ENCODE data around the gene SCYGR6.
"Not testable (repeated sequence)": the region's sequence is repeated elsewhere in the genome, so short reads cannot be mapped to it uniquely, and the experiment has no call there.

SCYGR6 gene

DNA sequence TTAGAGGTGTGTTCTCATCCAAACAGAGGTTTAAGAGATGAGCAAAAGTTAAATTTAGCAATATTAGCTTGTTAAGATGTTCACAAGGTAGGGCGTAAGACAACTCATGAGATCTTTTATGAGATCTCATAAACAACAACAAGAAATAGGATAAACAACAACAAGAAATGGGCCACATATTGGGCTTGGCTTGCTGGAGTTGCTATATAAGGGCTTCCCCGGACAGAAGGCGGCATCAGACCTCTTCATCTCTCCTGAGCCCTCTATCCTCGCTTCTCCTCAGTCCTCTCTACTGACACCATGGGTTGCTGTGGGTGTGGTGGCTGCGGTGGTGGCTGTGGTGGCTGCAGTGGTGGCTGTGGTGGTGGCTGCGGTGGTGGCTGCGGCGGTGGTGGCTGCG is 21.0 kb upstream of the SCYGR6 start, which contains the start of gene SCYGR8:
TSS of gene SCYGR8 (plus strand) at position 301 of the 400 bp plus-strand sequence. CDS start at position 301, 0 bp downstream.
- Histone ChIP-seq H3K4me1 (ENCODE audit: control insufficient read depth in 1 of 2, insufficient read depth in 1 of 2, low read depth in 1 of 2, low read length in 1 of 2) (no peaks in the 10 kb centered on the region), H3K4me3 (ENCODE audit: low read depth in 1 of 2, low read length in 1 of 2) (no peak within 1 kb of the TSS), H3K27me3 (no peaks in the 10 kb centered on the region), H3K36me3 (no peaks in the 10 kb centered on the region), H3K27ac (no peak within 1 kb of the TSS), H3K9me3 (no peaks in the 10 kb centered on the region)
- TF ChIP-seq, protein P1, sequence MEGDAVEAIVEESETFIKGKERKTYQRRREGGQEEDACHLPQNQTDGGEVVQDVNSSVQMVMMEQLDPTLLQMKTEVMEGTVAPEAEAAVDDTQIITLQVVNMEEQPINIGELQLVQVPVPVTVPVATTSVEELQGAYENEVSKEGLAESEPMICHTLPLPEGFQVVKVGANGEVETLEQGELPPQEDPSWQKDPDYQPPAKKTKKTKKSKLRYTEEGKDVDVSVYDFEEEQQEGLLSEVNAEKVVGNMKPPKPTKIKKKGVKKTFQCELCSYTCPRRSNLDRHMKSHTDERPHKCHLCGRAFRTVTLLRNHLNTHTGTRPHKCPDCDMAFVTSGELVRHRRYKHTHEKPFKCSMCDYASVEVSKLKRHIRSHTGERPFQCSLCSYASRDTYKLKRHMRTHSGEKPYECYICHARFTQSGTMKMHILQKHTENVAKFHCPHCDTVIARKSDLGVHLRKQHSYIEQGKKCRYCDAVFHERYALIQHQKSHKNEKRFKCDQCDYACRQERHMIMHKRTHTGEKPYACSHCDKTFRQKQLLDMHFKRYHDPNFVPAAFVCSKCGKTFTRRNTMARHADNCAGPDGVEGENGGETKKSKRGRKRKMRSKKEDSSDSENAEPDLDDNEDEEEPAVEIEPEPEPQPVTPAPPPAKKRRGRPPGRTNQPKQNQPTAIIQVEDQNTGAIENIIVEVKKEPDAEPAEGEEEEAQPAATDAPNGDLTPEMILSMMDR (IDR thresholded peaks at IDR 0.05) = no peak

DNA sequence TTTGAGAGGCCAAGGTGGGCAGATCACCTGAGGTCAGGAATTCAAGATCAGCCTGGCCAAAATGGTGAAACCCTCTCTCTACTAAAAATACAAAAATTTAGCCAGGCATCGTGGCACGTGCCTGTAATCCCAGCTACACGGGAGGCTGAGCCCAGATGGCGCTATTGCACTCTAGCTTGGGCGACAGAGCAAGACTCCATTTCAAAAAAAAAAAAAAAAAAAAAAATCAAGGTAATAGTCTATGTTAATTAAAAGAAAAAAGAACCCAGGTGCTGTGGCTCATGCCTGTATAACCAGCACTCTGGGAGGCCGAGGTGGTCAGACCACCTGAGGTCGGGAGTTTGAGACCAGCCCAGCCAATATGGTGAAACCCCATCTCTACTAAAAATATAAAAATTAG is 16.1 kb upstream of the SCYGR6 start:
- not testable (repeated sequence) for H3K9me3 ChIP-seq; H3K4me1 ChIP-seq (ENCODE audit: control insufficient read depth in 1 of 2, insufficient read depth in 1 of 2, low read depth in 1 of 2, low read length in 1 of 2); H3K4me3 ChIP-seq (ENCODE audit: low read depth in 1 of 2, low read length in 1 of 2); H3K27me3 ChIP-seq; H3K27ac ChIP-seq; H3K36me3 ChIP-seq

- H3K36me3 ChIP-seq = no peaks in the 10 kb centered on the region
- no peaks in the 10 kb centered on the region for H3K4me1 ChIP-seq (ENCODE audit: control insufficient read depth in 1 of 2, insufficient read depth in 1 of 2, low read depth in 1 of 2, low read length in 1 of 2)
- H3K9me3 ChIP-seq = no peaks in the 10 kb centered on the region
- no peaks in the 10 kb centered on the region for H3K27me3 ChIP-seq
- TF ChIP-seq, protein P1 (IDR thresholded peaks at IDR 0.05) = no peak
- no peak overlapping the region for H3K4me3 ChIP-seq (ENCODE audit: low read depth in 1 of 2, low read length in 1 of 2)
- H3K27ac ChIP-seq = no peak overlapping the region
Measured at GRCh38 chr2:227739351-227739750, 14.8 kb upstream of the SCYGR6 start.

DNA sequence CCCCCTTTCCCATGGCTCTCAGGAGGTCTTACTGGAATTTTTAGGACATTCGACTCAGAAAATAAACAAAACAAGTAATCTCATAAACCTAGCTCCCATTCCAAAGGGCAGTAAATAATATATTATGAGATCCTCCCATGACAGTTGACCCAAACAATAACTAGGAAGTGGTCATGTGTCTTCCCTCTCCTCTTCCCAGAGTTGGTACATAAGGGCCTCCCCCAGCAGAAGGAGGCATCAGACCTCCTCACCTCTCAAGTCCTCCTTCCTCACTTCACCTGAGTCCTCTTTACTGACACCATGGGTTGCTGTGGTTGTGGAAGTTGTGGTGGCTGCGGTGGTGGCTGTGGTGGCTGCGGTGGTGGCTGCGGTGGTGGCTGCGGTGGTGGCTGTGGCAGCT is 3.5 kb upstream of the SCYGR6 start, which contains the start of gene SCYGR7:
TSS of gene SCYGR7 (plus strand) at position 301 of the 400 bp plus-strand sequence. CDS start at position 301, 0 bp downstream.
- Histone ChIP-seq H3K4me1 (ENCODE audit: control insufficient read depth in 1 of 2, insufficient read depth in 1 of 2, low read depth in 1 of 2, low read length in 1 of 2) (peaks cover 5 to 7% of the 10 kb centered on the region in 2 experiments), H3K27me3 (peaks cover 15% of the 10 kb centered on the region), H3K4me3 (ENCODE audit: low read depth in 1 of 2, low read length in 1 of 2) (no peak within 1 kb of the TSS), H3K9me3 (no peaks in the 10 kb centered on the region), H3K36me3 (no peaks in the 10 kb centered on the region), H3K27ac (no peak within 1 kb of the TSS)
- TF ChIP-seq, protein P1 (IDR thresholded peaks at IDR 0.05) = no peak

DNA sequence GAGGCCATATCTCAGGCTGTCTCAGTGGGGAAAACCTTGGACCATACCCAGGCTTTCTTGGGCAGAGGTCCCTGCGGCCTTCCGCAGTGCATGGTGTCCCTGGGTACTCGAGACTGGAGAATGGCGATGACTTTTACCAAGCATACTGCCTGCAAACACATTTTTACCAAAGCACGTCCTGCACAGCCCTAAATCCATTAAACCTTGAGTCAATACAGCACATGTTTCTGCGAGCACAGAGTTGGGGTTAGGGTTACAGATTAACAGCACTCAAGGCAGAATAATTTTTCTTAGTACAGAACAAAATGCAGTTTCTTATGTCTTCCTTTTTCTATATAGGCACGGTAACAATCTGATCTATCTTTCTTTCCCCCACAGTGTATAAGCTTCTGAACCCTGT is 1.7 kb downstream of the SCYGR6 start:
- H3K9me3 ChIP-seq; H3K27ac ChIP-seq; H3K36me3 ChIP-seq; H3K27me3 ChIP-seq; H3K4me3 ChIP-seq (ENCODE audit: low read depth in 1 of 2, low read length in 1 of 2); H3K4me1 ChIP-seq (ENCODE audit: control insufficient read depth in 1 of 2, insufficient read depth in 1 of 2, low read depth in 1 of 2, low read length in 1 of 2): not testable (repeated sequence)

- peaks cover 5 to 7% of the 10 kb centered on the region in 2 experiments for H3K4me1 ChIP-seq (ENCODE audit: control insufficient read depth in 1 of 2, insufficient read depth in 1 of 2, low read depth in 1 of 2, low read length in 1 of 2)
- no peaks in the 10 kb centered on the region for H3K36me3 ChIP-seq
- no peaks in the 10 kb centered on the region for H3K9me3 ChIP-seq
- H3K27me3 ChIP-seq = peaks cover 25% of the 10 kb centered on the region
- TF ChIP-seq, protein P1 (IDR thresholded peaks at IDR 0.05) = no peak
- H3K4me3 ChIP-seq (ENCODE audit: low read depth in 1 of 2, low read length in 1 of 2) = no peak overlapping the region
- H3K27ac ChIP-seq = no peak overlapping the region
Measured at GRCh38 chr2:227720680-227721079, 3.9 kb downstream of the SCYGR6 start.

- Histone ChIP-seq H3K36me3 (no peaks in the 10 kb centered on the region), H3K9me3 (no peaks in the 10 kb centered on the region), H3K27me3 (peaks cover 25% of the 10 kb centered on the region), H3K4me3 (ENCODE audit: low read depth in 1 of 2, low read length in 1 of 2) (no peak overlapping the region), H3K4me1 (ENCODE audit: control insufficient read depth in 1 of 2, insufficient read depth in 1 of 2, low read depth in 1 of 2, low read length in 1 of 2) (peaks cover under 1 to 1% of the 10 kb centered on the region in 2 experiments), H3K27ac (no peak overlapping the region)
- TF ChIP-seq, protein P1 (IDR thresholded peaks at IDR 0.05) = no peak
Measured at GRCh38 chr2:227719641-227720040, 4.9 kb downstream of the SCYGR6 start.

All from neutrophil (primary cell).